ENCODE results near the gene IGHMBP2.

IGHMBP2 gene

GRCh38 chr11:68928136-68928880, 24.6 kb downstream of the IGHMBP2 start:
- no peak for DNase-seq (ENCODE audit: low spot score)

- no peak for DNase-seq (ENCODE audit: low spot score)
These were observed 25.4 kb downstream of the IGHMBP2 start for GRCh38 chr11:68929135-68929534.

GRCh38 chr11:68929706-68930570, 26.2 kb downstream of the IGHMBP2 start:
- no peak for DNase-seq (ENCODE audit: low spot score)

- no peak for DNase-seq (ENCODE audit: low spot score)
These were observed 27.5 kb downstream of the IGHMBP2 start for GRCh38 chr11:68930991-68931855.

GRCh38 chr11:68931911-68932310, 28.2 kb downstream of the IGHMBP2 start:
- DNase-seq (ENCODE audit: low spot score) = no peak

GRCh38 chr11:68932358-68932757, 28.7 kb downstream of the IGHMBP2 start:
- no peak for DNase-seq (ENCODE audit: low spot score)

- DNase-seq (ENCODE audit: low spot score) = no peak
These were observed 29.4 kb downstream of the IGHMBP2 start for GRCh38 chr11:68932933-68933577.

GRCh38 chr11:68933605-68934320, 30.1 kb downstream of the IGHMBP2 start:
- DNase-seq (ENCODE audit: low spot score) = no peak

- no peak for DNase-seq (ENCODE audit: low spot score)
These were observed 30.6 kb downstream of the IGHMBP2 start for GRCh38 chr11:68934321-68934645.

GRCh38 chr11:68934666-68935065, 31.0 kb downstream of the IGHMBP2 start:
- no peak for DNase-seq (ENCODE audit: low spot score)

GRCh38 chr11:68935066-68935465, 31.4 kb downstream of the IGHMBP2 start:
- DNase-seq (ENCODE audit: low spot score) = no peak

GRCh38 chr11:68935516-68936357, 32.0 kb downstream of the IGHMBP2 start:
- DNase-seq (ENCODE audit: low spot score) = no peak

- no peak for DNase-seq (ENCODE audit: low spot score)
These were observed 32.6 kb downstream of the IGHMBP2 start for GRCh38 chr11:68936358-68936636.

- no peak for DNase-seq (ENCODE audit: low spot score)
These were observed 33.3 kb downstream of the IGHMBP2 start for GRCh38 chr11:68936676-68937620.

GRCh38 chr11:68938088-68938487, 34.4 kb downstream of the IGHMBP2 start:
- DNase-seq (ENCODE audit: low spot score) = no peak

GRCh38 chr11:68938816-68939582, 35.3 kb downstream of the IGHMBP2 start:
- no peak for DNase-seq (ENCODE audit: low spot score)

- no peak for DNase-seq (ENCODE audit: low spot score)
These were observed 36.2 kb downstream of the IGHMBP2 start for GRCh38 chr11:68939583-68940555.
